ENCODE results near the gene KCNH4.

DNA sequence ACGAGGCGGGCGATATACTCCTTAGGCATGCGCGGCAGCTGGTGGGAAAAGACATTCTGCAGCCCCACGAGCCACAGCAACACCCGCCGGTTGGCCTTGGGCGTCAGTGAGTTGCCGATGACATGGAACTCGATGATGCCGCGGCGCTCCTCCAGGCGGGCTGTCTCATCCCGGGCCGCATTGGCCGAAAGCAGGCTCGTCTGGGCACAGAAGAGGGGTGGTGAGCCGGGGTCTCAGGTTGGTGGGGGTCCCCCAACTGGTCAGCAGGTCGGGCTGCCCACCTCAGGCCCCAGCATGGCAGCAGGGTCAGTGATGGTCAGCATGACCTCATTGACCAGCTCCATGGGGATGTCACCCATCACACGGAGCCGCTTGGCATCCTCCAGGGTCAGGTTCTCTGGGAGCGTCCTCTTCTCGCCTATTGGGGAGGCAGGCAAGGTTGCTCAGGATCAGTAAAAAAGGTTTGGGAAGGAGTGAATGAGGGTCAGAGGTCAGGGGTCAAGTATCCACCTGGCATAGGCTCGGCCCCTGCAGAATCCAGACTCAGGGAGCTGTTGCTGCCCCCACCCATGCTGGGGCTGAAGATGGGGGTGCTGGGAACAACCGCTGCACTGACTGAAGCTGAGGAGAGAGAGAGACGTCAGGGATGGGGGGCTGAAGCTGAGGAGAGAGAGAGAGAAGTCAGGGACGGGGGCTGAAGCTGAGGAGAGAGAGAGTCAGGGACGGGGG is 63.4 kb downstream of the KCNH4 start:
- TF ChIP-seq ZNF274 (IDR thresholded peaks at IDR 0.05; ENCODE audit: low read depth, low read length): no peak
- TF ChIP-seq YY1 (IDR thresholded peaks at IDR 0.05; ENCODE audit: insufficient read depth, insufficient read length): no peak
- TF ChIP-seq SUZ12 (IDR thresholded peaks at IDR 0.05; ENCODE audit: extremely low read depth, insufficient read depth, insufficient read length): no peak

All from NT2/D1 (cell line).